Right hindlimb (tissue), 1 donor: ENCODE measurements around the gene CLASP1.
"Not testable (repeated sequence)": the region's sequence is repeated elsewhere in the genome, so short reads cannot be mapped to it uniquely, and the experiment has no call there.

ENCODE experiments used
- DNase-seq: peaks from one replicate; pipeline ENCODE4 v3.0.0-alpha.2; 2018

CLASP1 gene

DNA sequence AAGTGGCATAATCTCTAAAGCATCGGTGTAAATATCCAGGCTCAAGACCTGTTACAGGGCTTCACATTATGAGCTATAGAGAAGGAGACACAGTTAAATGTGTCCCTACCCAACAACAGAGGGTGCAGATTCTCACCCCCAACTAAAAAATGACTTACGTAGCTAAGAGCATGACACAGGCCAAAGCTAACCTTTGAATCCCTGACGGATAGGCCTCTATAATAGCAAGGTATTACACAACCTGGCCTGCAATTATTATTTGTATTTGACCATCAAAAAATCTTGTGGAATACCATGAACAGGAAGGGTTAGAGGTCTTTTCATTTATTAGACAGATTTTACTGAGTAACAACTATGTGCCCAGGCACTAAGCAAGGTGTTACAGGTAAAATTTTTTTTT is 73.5 kb downstream of the CLASP1 start:
- DNase-seq: no peak

GRCh38 chr2:121570667-121571055 is 78.6 kb downstream of the CLASP1 start:
- DNase-seq: no peak

GRCh38 chr2:121570036-121570666 is 79.1 kb downstream of the CLASP1 start:
- no peak for DNase-seq

- no peak for DNase-seq
These were observed 81.3 kb downstream of the CLASP1 start for GRCh38 chr2:121567957-121568409.

DNA sequence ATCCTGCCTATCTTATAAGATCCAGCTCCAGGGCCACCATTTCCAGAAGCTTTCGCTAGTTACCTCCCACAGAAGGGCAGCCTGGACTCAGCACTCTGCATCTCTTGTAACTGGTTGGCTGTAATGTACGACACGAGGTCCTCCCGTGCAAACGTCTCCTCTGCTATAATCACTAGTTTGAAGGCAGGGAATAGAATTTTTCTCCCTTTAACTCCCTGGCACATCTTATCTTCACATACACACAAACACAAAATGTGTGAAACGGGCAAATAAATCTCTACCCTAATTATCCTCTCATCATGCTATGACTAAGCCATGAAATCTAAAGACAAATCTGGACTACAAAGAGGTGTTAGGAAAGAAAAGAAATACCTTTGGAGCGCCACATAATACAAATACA is 81.8 kb downstream of the CLASP1 start:
- no peak for DNase-seq

- DNase-seq: peak; percentile 79
These were observed 83.6 kb downstream of the CLASP1 start for GRCh38 chr2:121565389-121566250.

GRCh38 chr2:121564905-121565304 is 84.4 kb downstream of the CLASP1 start:
- no peak for DNase-seq

- not testable (repeated sequence) for DNase-seq
These were observed 85.5 kb downstream of the CLASP1 start for GRCh38 chr2:121563754-121564153.

DNA sequence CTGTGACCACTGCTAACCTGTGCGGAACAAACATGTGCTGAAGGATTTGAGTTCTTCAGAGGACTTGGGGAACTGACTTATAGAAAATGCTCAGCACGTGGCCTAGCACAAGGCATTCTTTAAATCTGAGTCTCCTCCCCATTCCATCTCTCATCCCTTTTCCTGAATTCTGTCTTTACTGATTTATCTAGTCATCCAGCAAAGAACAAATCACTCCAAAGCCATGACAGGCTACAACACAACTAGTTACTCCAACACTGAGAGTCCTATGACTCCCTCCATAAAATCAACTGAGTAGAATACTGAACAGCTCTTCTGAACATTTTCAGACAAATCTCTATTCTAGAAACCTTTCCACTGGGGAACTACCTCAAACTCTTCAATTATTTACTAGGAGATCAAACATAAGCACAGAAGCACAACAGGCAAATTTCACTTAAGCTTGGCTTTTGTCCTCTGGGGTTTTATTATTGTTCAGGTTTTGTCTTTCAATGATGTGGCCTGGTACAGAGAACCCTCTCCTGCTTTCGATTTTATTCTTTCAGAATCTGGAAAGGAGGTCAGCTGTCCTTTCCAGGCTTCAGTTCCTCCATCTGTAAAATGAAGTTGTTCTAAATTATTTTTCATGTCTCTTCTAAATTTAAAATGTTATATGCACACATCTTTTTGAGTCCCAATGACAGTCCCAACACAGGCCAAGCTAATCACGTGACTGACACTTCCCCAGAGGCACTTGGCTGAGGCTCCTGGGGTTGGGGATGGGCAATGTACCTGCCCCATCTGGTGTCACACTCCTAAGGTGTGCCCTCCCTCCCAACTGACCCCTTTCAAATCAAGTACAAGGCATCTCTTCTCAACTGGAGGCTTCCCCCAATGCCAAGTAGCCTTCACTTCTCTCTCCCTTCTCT is 86.7 kb downstream of the CLASP1 start:
- no peak for DNase-seq

DNA sequence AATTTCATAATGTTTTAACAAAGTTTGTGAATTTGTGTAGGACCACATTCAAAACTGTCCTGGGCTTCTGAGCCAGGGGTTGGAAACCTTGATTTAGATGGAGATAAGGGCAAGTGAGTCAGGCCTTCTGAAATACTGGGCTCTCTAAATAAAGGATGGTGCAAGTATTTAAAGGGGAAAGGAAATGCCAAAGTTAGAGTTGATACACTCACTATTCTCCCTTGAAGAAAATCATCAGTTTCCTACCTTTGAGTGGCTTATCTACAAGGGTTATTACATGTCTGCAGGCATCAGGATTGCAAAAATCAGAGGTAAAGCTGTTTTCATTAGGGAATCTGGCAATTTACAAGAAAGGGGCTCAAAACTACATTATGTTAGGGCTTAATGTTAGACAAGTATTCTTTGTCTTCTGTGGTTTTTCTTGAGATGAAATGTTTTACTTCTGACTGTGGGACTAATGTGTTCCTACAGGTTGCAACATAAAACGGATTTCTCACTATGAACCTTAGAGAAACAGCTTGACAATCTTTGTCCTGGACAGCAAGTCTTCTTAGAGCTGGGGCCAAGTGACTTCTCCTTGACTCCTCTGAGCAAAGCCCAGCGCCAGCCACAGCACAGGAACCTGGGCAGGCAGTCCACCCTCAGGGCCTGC is 87.5 kb downstream of the CLASP1 start:
- DNase-seq: no peak

DNA sequence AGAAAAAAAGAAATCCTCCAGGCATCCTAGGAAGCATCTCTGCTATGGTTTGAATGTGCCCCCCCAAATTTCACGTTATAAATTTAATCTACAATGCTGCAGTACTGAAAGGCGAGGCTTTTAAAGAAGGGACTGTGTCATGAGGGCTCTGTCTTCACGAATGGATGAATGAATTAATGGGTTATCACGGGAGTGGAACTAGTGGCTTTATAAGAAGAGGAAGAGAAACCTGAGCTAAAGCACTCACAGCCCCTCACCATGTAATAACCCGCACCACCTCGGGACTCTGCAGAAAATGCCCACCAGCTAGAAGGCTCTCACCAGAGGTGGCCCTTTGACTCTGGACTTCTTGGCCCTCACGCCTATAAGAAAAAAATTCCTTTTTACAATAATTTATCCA is 90.9 kb downstream of the CLASP1 start:
- no peak for DNase-seq

DNA sequence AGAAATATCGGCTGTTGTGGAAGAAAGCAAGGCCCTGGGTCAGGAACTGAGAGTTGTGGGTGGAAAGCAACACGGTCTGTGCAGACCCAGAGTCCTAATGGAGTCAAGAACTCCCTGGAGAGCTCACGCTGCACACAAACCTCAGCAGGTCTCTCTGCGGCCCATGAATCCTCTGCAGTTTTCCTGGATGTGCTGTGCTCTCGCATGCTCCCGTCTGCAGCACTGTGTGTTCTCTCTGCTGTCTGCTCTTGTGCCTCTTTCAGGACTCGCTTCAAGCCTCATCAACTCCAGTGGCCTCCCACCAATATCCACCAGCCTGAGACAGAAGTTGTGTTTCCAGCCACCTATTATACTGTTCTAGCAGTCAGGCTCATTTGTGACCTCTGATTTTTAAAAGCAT is 94.3 kb downstream of the CLASP1 start:
- no peak for DNase-seq

DNA sequence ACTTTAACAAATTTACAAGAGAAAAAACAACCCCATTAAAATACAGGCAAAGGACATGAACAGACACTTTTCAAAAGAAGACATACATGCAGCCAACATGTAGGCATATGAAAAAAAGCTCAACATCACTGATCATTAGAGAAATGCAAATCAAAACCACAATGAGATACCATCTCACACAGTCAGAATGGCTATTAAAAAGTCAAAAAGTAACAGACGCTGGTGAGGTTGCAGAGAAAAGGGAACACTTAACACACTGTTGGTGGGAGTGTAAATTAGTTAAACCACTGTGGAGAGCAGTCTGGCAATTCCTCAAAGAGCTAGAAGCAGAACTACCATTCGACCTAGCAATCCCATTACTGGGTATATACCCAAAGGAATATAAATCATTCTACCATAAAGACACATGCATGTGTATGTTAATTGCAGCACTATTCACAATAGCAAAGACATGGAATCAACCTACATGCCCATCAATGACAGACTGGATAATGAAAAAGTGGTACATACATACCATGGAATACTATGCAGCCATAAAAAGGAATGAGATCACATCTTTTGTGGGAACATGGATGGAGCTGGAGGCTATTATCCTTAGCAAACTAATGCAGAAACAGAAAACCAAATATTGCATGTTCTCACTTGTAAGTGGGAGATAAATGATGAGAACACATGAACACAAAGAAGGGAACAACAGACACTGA is 96.6 kb downstream of the CLASP1 start:
- DNase-seq: not testable (repeated sequence)

GRCh38 chr2:121550669-121551068 is 98.6 kb downstream of the CLASP1 start:
- DNase-seq: no peak

DNA sequence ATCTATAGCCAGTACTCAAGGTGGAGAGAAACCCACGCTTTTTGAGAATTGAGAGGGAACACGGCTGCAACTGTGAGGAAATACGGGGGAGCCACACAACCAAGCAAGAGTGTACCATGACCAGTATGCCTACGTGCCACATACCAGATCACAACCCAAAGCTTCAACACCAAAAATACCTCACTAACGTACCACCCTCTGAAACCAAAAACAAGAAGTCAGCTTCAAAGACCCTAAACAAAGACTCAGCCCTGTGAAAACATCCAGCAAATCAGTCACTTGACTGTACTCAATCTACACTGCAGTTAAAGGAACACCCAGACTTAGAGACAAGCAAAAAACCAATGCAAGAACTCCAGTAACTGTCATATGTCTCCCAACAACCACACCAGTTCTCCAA is 101.6 kb downstream of the CLASP1 start:
- no peak for DNase-seq

GRCh38 chr2:121545913-121546312 is 103.3 kb downstream of the CLASP1 start:
- DNase-seq: no peak

- no peak for DNase-seq
These were observed 104.0 kb downstream of the CLASP1 start for GRCh38 chr2:121545257-121545656.

GRCh38 chr2:121541495-121541894 is 107.8 kb downstream of the CLASP1 start:
- DNase-seq: no peak

DNA sequence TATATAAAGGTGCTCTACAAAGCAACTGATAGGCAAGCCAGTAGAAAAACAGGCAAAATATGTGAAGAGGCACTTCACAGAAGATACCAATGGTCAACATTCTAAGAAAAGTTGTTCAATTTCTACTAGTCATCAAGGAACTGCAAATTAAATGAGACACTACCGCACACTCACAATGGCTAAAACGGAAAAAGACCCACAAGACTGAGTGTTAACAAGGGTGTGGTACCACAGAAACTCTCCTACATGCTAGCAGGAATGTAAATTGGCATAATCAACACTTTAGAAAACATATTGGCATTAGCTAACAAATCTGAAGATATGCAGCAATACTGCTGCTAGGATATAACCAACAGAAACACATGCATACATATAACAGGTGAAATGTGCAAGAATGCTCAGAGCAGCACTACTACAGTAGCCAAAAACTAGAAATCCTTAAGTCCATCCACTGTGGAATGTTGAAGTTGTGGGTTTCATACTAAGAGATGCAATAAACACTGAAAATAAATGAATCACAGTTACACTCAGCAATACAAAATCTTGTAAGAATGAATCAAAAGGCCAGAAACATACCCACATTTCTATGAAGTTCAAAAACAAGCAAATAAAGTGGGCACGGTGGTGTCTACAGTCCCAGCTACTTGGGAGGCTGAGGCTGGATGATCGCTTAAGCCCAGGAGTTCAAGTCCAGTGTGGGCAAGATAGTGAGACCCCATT is 109.4 kb downstream of the CLASP1 start:
- DNase-seq: no peak

DNA sequence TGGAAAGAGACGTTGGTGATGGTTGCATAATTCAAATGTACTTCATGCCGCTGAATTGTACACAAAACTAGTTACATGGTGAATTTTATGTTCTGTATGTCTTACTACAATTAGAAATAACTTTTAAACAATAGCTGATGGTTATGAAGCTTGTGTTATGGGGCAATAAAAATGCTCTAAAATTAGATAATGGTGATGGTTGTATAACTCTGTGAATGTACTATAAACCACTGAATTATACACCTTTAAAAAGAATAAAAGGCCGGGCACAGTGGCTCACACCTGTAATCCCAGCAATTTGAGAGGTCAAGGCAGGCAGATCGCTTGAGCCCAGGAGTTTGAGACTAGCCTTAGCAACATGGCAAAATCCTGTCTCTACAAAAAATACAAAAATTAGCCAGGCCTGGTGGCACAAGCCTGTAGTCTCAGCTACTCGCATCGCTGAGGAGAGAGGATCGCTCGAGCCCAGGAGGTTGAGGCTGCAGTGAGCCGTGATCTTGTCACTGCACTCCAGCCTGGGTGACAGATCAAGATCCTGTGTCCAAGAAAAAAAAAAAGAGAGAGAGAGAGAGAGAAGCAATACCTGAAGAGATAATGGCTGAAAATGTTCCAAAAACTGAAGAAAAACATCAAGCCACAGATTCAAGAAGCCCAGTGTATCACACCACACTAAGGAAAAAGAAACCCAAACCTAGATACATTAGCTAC is 112.3 kb downstream of the CLASP1 start:
- no peak for DNase-seq

DNA sequence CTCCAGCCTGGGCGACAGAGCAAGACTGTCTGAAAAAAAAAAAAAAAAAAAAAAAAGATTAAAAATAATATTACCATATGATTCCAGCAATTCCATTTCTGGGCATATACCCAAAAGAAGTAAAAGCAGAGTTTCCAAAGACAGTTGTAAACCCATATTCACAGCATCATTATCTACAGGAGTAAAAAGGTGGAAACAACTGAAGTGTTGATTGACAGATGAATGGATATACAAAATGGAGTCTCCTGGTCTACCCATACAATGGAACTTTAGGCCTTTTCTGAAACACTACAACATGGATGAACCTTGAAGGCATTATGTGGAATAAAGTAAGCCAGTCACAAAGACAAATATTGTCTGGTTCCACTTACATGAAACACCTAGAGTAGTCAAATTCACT is 112.9 kb downstream of the CLASP1 start:
- no peak for DNase-seq
